ENCODE results near the gene MXD3. TPM values are rescaled to one million over a fixed set of nuclear protein-coding genes. Genes with fewer than 3 reads are reported as not detected.

MXD3 gene
- total and polyA plus RNA-seq, 10 of the 15 experiments (the other 5 are each of a cell fraction or from before 2014, with no cell fraction given) = 0.24 to 29.8 (median 13.5) TPM

DNA sequence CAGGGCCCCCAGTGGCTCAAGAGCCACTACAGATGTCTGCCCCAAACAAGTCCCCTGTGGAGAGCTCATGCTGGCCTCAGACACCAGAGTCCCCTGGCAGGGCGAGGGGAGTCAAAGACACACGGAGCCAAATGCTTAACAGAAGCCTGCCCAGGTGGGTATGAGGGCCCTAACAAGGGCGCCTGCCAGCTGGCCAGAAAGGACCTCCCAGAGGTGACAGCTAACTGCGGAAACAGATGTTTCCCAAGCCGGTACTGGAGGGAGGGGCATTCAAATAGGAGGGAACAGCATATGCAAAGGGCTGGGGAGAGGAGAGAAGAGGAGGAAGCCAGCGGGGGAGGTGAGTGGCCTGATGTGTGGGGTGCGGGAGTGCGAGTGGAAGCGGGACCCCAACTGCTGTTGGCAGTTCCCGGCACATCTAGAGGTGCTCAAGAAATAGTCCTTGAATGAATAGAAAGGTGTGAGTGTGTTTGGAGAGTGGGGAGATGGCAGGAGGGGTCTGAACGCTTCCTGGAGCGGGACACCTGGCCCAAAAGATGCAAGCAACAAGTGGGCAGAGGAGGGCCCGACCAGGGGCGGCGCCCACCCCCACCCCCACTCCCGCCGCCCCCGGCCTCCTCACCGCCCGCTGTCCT, 824 bp downstream of the MXD3 start (continued):
- TF ChIP-seq SIN3A (IDR thresholded peaks at IDR 0.05; ENCODE audit: low read depth, low read length) (peak; percentile 94), POU2F2 (IDR thresholded peaks at IDR 0.05; ENCODE audit: borderline replicate concordance, low read depth, low read length) (peak; percentile 95; the same call in 2 of the 3 replicates), FOXK2 (IDR thresholded peaks at IDR 0.05) (no peak), TCF3 (IDR thresholded peaks at IDR 0.05; ENCODE audit: borderline replicate concordance, insufficient read depth, low read depth, low read length) (peak; percentile 67; the same call in 1 of the 2 replicates), LARP7 (IDR thresholded peaks at IDR 0.05) (no peak), POLR2A (IDR thresholded peaks at IDR 0.05; ENCODE audit: low read depth, low read length) (0 out of 2 replicates have a peak, but pooled peaks have one; percentile 9), ZZZ3 (IDR thresholded peaks at IDR 0.05; ENCODE audit: control insufficient read depth, insufficient read length, low read depth) (no peak), HDAC2 (IDR thresholded peaks at IDR 0.05) (no peak), SMARCA5 (IDR thresholded peaks at IDR 0.05) (no peak), IKZF1 (conservative IDR thresholded peaks at IDR 0.05) (no peak), NRF1 (conservative IDR thresholded peaks at IDR 0.05; ENCODE audit: low read depth, low read length) (no peak)
- TF ChIP-seq, protein P1, sequence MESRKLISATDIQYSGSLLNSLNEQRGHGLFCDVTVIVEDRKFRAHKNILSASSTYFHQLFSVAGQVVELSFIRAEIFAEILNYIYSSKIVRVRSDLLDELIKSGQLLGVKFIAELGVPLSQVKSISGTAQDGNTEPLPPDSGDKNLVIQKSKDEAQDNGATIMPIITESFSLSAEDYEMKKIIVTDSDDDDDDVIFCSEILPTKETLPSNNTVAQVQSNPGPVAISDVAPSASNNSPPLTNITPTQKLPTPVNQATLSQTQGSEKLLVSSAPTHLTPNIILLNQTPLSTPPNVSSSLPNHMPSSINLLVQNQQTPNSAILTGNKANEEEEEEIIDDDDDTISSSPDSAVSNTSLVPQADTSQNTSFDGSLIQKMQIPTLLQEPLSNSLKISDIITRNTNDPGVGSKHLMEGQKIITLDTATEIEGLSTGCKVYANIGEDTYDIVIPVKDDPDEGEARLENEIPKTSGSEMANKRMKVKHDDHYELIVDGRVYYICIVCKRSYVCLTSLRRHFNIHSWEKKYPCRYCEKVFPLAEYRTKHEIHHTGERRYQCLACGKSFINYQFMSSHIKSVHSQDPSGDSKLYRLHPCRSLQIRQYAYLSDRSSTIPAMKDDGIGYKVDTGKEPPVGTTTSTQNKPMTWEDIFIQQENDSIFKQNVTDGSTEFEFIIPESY (IDR thresholded peaks at IDR 0.05) = no peak
- TF ChIP-seq, protein P2, sequence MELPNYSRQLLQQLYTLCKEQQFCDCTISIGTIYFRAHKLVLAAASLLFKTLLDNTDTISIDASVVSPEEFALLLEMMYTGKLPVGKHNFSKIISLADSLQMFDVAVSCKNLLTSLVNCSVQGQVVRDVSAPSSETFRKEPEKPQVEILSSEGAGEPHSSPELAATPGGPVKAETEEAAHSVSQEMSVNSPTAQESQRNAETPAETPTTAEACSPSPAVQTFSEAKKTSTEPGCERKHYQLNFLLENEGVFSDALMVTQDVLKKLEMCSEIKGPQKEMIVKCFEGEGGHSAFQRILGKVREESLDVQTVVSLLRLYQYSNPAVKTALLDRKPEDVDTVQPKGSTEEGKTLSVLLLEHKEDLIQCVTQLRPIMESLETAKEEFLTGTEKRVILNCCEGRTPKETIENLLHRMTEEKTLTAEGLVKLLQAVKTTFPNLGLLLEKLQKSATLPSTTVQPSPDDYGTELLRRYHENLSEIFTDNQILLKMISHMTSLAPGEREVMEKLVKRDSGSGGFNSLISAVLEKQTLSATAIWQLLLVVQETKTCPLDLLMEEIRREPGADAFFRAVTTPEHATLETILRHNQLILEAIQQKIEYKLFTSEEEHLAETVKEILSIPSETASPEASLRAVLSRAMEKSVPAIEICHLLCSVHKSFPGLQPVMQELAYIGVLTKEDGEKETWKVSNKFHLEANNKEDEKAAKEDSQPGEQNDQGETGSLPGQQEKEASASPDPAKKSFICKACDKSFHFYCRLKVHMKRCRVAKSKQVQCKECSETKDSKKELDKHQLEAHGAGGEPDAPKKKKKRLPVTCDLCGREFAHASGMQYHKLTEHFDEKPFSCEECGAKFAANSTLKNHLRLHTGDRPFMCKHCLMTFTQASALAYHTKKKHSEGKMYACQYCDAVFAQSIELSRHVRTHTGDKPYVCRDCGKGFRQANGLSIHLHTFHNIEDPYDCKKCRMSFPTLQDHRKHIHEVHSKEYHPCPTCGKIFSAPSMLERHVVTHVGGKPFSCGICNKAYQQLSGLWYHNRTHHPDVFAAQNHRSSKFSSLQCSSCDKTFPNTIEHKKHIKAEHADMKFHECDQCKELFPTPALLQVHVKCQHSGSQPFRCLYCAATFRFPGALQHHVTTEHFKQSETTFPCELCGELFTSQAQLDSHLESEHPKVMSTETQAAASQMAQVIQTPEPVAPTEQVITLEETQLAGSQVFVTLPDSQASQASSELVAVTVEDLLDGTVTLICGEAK (IDR thresholded peaks at IDR 0.05; ENCODE audit: borderline replicate concordance) = no peak
- TF ChIP-seq, protein P3, sequence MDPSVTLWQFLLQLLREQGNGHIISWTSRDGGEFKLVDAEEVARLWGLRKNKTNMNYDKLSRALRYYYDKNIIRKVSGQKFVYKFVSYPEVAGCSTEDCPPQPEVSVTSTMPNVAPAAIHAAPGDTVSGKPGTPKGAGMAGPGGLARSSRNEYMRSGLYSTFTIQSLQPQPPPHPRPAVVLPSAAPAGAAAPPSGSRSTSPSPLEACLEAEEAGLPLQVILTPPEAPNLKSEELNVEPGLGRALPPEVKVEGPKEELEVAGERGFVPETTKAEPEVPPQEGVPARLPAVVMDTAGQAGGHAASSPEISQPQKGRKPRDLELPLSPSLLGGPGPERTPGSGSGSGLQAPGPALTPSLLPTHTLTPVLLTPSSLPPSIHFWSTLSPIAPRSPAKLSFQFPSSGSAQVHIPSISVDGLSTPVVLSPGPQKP (IDR thresholded peaks at IDR 0.05; ENCODE audit: low read depth, low read length) = no peak
- TF ChIP-seq, protein P4, sequence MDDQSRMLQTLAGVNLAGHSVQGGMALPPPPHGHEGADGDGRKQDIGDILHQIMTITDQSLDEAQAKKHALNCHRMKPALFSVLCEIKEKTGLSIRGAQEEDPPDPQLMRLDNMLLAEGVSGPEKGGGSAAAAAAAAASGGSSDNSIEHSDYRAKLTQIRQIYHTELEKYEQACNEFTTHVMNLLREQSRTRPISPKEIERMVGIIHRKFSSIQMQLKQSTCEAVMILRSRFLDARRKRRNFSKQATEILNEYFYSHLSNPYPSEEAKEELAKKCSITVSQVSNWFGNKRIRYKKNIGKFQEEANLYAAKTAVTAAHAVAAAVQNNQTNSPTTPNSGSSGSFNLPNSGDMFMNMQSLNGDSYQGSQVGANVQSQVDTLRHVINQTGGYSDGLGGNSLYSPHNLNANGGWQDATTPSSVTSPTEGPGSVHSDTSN (IDR thresholded peaks at IDR 0.05; ENCODE audit: insufficient replicate concordance, low read depth, low read length) = peak; percentile 42

Data from GM12878 (cell line).